NCI-H345 treated with DMSO at 0.1 percent for 48 hours (cell line): ENCODE data around the gene IL5.

Experiments
- DNase-seq: peaks from one replicate; lab custom pipeline; 2025; ENCODE audit not compliant: unreplicated experiment; lab: John Stamatoyannopoulos, UW

IL5 gene

GRCh38 chr5:132499440-132500243 is 43.7 kb downstream of the IL5 start:
- no peak for DNase-seq

GRCh38 chr5:132498686-132499271 is 44.5 kb downstream of the IL5 start:
- DNase-seq = no peak

DNA sequence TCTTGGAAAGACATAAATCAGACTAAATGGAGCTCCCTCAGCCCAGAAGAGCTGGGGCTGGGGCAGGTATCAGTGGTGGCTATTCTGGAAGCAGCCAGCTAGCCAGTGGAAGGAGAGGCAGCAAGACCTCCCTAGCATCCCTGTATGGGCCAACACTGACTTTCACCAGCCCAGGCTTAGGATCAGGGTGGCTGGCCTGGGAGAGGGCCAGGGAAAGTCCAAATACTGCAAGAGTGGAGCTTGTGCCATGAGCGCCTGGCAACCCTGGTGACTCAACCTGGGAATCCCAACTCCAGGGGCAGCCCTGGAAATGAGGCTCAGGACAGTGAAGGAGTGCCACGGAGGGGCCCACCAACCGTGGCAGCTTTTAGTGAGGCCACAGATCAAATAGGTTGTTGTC is 45.2 kb downstream of the IL5 start:
- DNase-seq = no peak

GRCh38 chr5:132497488-132497997 is 45.8 kb downstream of the IL5 start:
- DNase-seq = no peak

- no peak for DNase-seq
Measured at GRCh38 chr5:132496631-132497487, 46.5 kb downstream of the IL5 start.

- DNase-seq = peak; percentile 31
Measured at GRCh38 chr5:132496191-132496630, 47.1 kb downstream of the IL5 start.

- DNase-seq = peak; percentile 38
Measured at GRCh38 chr5:132495667-132496190, 47.6 kb downstream of the IL5 start.

DNA sequence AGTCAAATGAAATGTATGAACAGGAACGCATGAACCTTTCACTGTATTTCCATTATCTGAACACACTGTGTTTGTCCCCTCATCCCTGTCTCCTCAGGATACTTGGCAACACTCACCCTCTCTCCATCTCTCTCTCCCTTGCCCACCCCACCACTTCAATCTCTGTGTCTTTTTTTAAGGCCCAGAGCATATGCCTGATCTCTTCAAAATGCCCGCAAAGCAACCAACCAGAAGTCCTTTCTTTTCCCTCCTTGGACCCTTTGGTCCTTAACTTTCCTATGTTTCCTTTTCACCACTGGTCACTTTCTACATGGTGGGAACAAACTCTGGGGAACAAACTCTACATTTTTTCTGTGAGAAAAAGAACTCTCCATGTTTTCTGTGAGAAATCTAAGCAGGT is 49.5 kb downstream of the IL5 start:
- no peak for DNase-seq

GRCh38 chr5:132493241-132493640 is 50.1 kb downstream of the IL5 start:
- DNase-seq = no peak

- DNase-seq = no peak
Measured at GRCh38 chr5:132492386-132493125, 50.8 kb downstream of the IL5 start.
